ENCODE measurements around the gene DARS1. TPM values are rescaled to one million over a fixed set of nuclear protein-coding genes. Genes with fewer than 3 reads are reported as not detected.

The DARS1 gene
- total RNA-seq, 2 experiments from 2014 or later, result 139 to 148 TPM

- H3K27me3 Mint-ChIP-seq (ENCODE audit: low read depth), result no peaks in the 10 kb centered on the region
- H3K27ac Mint-ChIP-seq, result no peak overlapping the region
- peaks cover 63% of the 10 kb centered on the region for H3K4me1 Mint-ChIP-seq (ENCODE audit: low read depth)
- H3K36me3 Mint-ChIP-seq (ENCODE audit: low read depth), result peaks cover 77% of the 10 kb centered on the region
- ATAC-seq, result no peak
- ChIA-PET CTCF (interaction anchor here (1.0 to 1.9 kb wide), 4 partner anchors 10 to 449 kb away, joined by 3 to 5 read pairs (median 4); no protein-coding TSS in a partner anchor), POLR2A (no interaction called here)
- no peak overlapping the region for H3K4me3 Mint-ChIP-seq
- no peak for DNase-seq
- no peaks in the 10 kb centered on the region for H3K9me3 Mint-ChIP-seq (ENCODE audit: insufficient read depth)
Observed at GRCh38 chr2:135935914-135936313, 49.5 kb downstream of the DARS1 start.

DNA sequence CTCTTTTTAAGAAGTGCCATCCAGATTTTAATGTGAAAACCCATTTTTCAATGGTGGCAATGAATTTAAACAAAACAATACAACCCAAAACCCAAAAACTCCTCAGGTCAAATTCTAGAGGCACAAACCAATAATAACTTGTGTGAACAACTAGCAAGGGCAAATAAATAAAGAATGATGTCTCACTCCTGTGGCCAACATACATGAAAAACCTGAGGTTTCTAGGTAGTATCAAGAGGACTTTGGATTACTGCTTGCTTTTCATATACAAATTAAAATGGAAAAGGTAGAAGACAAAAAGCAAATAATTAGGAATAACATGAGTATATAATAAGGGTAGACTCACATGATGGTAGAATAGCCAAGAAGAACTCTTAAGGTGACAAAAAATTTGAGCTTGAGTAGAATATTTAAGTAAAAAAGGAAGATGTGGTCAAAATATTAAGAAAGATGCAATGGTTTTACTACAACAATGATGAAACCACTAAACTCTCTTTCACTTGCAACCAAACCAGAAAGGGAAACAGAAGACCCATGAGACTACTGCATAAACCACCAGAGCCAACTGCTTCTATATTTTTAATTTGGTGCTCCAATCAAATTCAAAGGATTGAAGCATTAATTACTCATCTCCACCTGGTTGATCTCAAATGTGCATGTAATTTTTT is 53.5 kb downstream of the DARS1 start:
- POLR2A ChIA-PET, result no interaction called here
- H3K27ac Mint-ChIP-seq, result peak overlapping the region; percentile 89
- H3K9me3 Mint-ChIP-seq (ENCODE audit: insufficient read depth), result no peaks in the 10 kb centered on the region
- peak; percentile 65 for ATAC-seq
- DNase-seq, result no peak
- H3K27me3 Mint-ChIP-seq (ENCODE audit: low read depth), result no peaks in the 10 kb centered on the region
- peaks cover 52% of the 10 kb centered on the region for H3K4me1 Mint-ChIP-seq (ENCODE audit: low read depth)
- H3K36me3 Mint-ChIP-seq (ENCODE audit: low read depth), result peaks cover 68% of the 10 kb centered on the region
- CTCF ChIA-PET, result interaction anchor here (1.1 to 3.7 kb wide), 3 partner anchors 9 to 452 kb away, joined by 4 to 15 read pairs (median 9); no protein-coding TSS in a partner anchor
- H3K4me3 Mint-ChIP-seq, result peak overlapping the region; percentile 20

DNA sequence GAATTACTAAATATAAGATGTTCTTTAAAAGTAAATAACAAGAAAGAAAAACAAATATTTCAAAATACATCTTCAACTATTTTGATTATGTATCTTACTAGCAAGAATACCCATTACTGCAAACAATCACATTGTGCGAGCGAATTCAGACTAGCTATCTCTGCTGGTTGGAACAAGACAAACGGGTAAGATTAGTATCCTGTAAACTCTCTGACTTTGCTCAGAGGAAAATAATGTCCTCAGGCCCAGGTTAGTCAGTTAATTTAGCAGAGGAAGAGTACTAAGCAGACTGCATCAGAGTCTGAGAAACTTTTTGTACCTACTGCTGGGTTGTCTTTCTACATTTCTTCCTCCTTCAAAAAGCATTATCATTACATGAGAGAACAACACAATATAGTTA is 58.8 kb downstream of the DARS1 start:
- Mint-ChIP-seq H3K27ac (no peak overlapping the region), H3K36me3 (ENCODE audit: low read depth) (peaks cover 53% of the 10 kb centered on the region), H3K9me3 (ENCODE audit: insufficient read depth) (no peaks in the 10 kb centered on the region), H3K4me1 (ENCODE audit: low read depth) (peaks cover 16% of the 10 kb centered on the region), H3K27me3 (ENCODE audit: low read depth) (no peaks in the 10 kb centered on the region), H3K4me3 (no peak overlapping the region)
- no peak for DNase-seq
- POLR2A ChIA-PET, result no interaction called here
- no peak for ATAC-seq
- CTCF ChIA-PET, result interaction anchor here (1.3 to 2.2 kb wide), 2 partner anchors 13 to 458 kb away, joined by 3 to 10 read pairs; no protein-coding TSS in a partner anchor

DNA sequence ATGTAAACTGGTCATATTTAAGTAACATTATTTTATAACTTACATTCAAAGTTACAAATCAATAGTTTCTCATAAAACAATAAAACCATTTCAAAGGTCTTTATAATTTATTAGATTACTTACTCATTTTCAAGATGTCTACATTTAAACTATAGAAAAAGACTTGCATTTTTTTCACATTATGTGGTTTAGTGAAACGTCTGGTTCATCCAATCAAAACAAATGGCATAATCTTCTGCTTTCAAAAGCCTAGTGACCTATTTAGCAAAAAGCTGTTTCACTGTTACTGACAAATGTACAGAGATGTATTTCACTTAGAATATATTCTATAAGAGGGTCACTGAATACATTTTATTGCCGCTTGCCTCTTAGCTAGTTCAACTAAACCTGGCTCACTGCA is 59.9 kb downstream of the DARS1 start:
- Mint-ChIP-seq H3K36me3 (ENCODE audit: low read depth) (peaks cover 43% of the 10 kb centered on the region), H3K27me3 (ENCODE audit: low read depth) (no peaks in the 10 kb centered on the region), H3K27ac (no peak overlapping the region), H3K4me3 (no peak overlapping the region), H3K9me3 (ENCODE audit: insufficient read depth) (no peaks in the 10 kb centered on the region), H3K4me1 (ENCODE audit: low read depth) (peaks cover 6% of the 10 kb centered on the region)
- ATAC-seq, result no peak
- ChIA-PET POLR2A (no interaction called here), CTCF (interaction anchor here (1.2 to 2.2 kb wide), 3 partner anchors 12 to 459 kb away, joined by 3 to 10 read pairs (median 3); no protein-coding TSS in a partner anchor)
- no peak for DNase-seq

- CTCF ChIA-PET, result interaction anchor here (0.7 to 7.4 kb wide), 3 partner anchors 220 to 508 kb away, joined by 3 to 338 read pairs (median 3); no protein-coding TSS in a partner anchor
- H3K27ac Mint-ChIP-seq, result no peak overlapping the region
Observed at GRCh38 chr2:135916207-135916606, 69.2 kb downstream of the DARS1 start.

GRCh38 chr2:135914485-135914884 is 70.9 kb downstream of the DARS1 start:
- Mint-ChIP-seq H3K9me3 (ENCODE audit: insufficient read depth) (no peaks in the 10 kb centered on the region), H3K36me3 (ENCODE audit: low read depth) (peaks cover 42% of the 10 kb centered on the region), H3K27me3 (ENCODE audit: low read depth) (no peaks in the 10 kb centered on the region), H3K4me1 (ENCODE audit: low read depth) (peaks cover 14% of the 10 kb centered on the region), H3K4me3 (no peak overlapping the region), H3K27ac (no peak overlapping the region)
- ChIA-PET CTCF (interaction anchor here (0.6 to 7.4 kb wide), 48 partner anchors 8 to 925 kb away, joined by 3 to 338 read pairs (median 4); partner anchors contain the start of genes DARS1 and MCM6), POLR2A (interaction anchor here (0.8 to 1.2 kb wide), 3 partner anchors 216 to 470 kb away, joined by 4 to 5 read pairs (median 5); no protein-coding TSS in a partner anchor)
- ATAC-seq, result no peak
- no peak for DNase-seq

More at GRCh38 chr2:135916207-135916606, 69.2 kb downstream of the DARS1 start:
- no peaks in the 10 kb centered on the region for H3K9me3 Mint-ChIP-seq (ENCODE audit: insufficient read depth)
- H3K36me3 Mint-ChIP-seq (ENCODE audit: low read depth), result peaks cover 37% of the 10 kb centered on the region
- no peaks in the 10 kb centered on the region for H3K27me3 Mint-ChIP-seq (ENCODE audit: low read depth)
- peaks cover 14% of the 10 kb centered on the region for H3K4me1 Mint-ChIP-seq (ENCODE audit: low read depth)
- no peak overlapping the region for H3K4me3 Mint-ChIP-seq
- ATAC-seq (no peak), DNase-seq (peak; percentile 35)
- POLR2A ChIA-PET, result interaction anchor here (0.7 to 0.9 kb wide), 2 partner anchors 41 to 134 kb away, joined by 3 read pairs; no protein-coding TSS in a partner anchor

GRCh38 chr2:135913727-135914365 is 71.6 kb downstream of the DARS1 start:
- ChIA-PET CTCF (interaction anchor here (0.6 to 7.4 kb wide), 73 partner anchors 8 to 980 kb away, joined by 3 to 338 read pairs (median 4); partner anchors contain the start of genes DARS1 and MCM6), POLR2A (interaction anchor here (0.8 to 1.2 kb wide), 3 partner anchors 216 to 471 kb away, joined by 4 to 5 read pairs (median 5); no protein-coding TSS in a partner anchor)
- Mint-ChIP-seq H3K27ac (no peak overlapping the region), H3K9me3 (ENCODE audit: insufficient read depth) (no peaks in the 10 kb centered on the region), H3K36me3 (ENCODE audit: low read depth) (peaks cover 42% of the 10 kb centered on the region), H3K4me3 (no peak overlapping the region), H3K4me1 (ENCODE audit: low read depth) (peaks cover 14% of the 10 kb centered on the region), H3K27me3 (ENCODE audit: low read depth) (no peaks in the 10 kb centered on the region)
- no peak for ATAC-seq
- peak; percentile 75 for DNase-seq

- Mint-ChIP-seq H3K27me3 (ENCODE audit: low read depth) (no peaks in the 10 kb centered on the region), H3K4me3 (no peak overlapping the region), H3K9me3 (ENCODE audit: insufficient read depth) (no peaks in the 10 kb centered on the region), H3K36me3 (ENCODE audit: low read depth) (peaks cover 57% of the 10 kb centered on the region), H3K27ac (no peak overlapping the region), H3K4me1 (ENCODE audit: low read depth) (peaks cover 3% of the 10 kb centered on the region)
- DNase-seq (no peak), ATAC-seq (no peak)
- CTCF ChIA-PET, result interaction anchor here (1.1 to 1.6 kb wide), 3 partner anchors 44 to 474 kb away, joined by 3 to 15 read pairs (median 4); no protein-coding TSS in a partner anchor
- POLR2A ChIA-PET, result no interaction called here
Observed at GRCh38 chr2:135909976-135910375, 75.5 kb downstream of the DARS1 start.

GRCh38 chr2:135905679-135906078 is 79.7 kb downstream of the DARS1 start:
- Mint-ChIP-seq H3K4me1 (ENCODE audit: low read depth) (no peaks in the 10 kb centered on the region), H3K4me3 (no peak overlapping the region), H3K36me3 (ENCODE audit: low read depth) (peaks cover 54% of the 10 kb centered on the region), H3K27ac (no peak overlapping the region), H3K27me3 (ENCODE audit: low read depth) (no peaks in the 10 kb centered on the region), H3K9me3 (ENCODE audit: insufficient read depth) (no peaks in the 10 kb centered on the region)
- ChIA-PET POLR2A (no interaction called here), CTCF (interaction anchor here (1.2 kb wide), 1 partner anchor 479 kb away, joined by 3 read pairs; no protein-coding TSS in a partner anchor)
- ATAC-seq, result no peak
- DNase-seq, result no peak

DNA sequence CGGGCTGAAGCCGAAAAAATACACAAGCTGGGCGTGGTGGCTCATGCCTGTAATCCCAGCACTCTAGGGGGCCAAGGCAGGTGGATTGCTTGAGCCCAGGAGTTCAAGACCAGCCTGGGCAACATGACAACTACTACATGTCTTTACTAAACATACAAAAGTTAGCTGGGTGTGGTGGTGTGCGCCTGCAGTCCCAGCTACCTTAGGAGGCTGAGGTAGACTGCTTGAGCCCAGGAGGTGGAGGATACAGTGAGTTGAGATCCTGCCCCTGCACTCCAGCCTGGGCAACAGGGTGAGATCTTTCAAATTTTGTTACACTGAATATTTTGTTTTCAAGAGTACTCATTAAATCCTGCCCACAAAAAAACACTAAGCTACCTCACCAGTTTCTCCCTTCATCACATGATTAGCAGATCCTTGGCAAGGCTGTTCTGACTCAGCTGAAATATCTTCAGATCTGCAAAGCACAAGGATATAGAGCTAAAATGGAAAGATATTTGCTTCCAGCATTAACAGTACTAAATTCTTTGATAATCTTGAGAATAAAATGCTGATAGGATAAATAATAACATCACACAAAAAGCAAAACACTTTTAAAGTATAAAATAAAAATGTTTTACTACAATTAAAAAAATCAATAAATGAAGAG is 81.0 kb downstream of the DARS1 start:
- Mint-ChIP-seq H3K9me3 (ENCODE audit: insufficient read depth) (no peaks in the 10 kb centered on the region), H3K4me3 (no peak overlapping the region), H3K27ac (no peak overlapping the region), H3K4me1 (ENCODE audit: low read depth) (no peaks in the 10 kb centered on the region), H3K36me3 (ENCODE audit: low read depth) (peaks cover 53% of the 10 kb centered on the region), H3K27me3 (ENCODE audit: low read depth) (no peaks in the 10 kb centered on the region)
- ATAC-seq (no peak), DNase-seq (no peak)
- POLR2A ChIA-PET, result interaction anchor here (0.7 to 1.4 kb wide), 2 partner anchors 29 to 295 kb away, joined by 3 to 7 read pairs; no protein-coding TSS in a partner anchor
- CTCF ChIA-PET, result interaction anchor here (0.8 to 1.5 kb wide), 4 partner anchors 9 to 480 kb away, joined by 3 to 7 read pairs (median 4); no protein-coding TSS in a partner anchor

DNA sequence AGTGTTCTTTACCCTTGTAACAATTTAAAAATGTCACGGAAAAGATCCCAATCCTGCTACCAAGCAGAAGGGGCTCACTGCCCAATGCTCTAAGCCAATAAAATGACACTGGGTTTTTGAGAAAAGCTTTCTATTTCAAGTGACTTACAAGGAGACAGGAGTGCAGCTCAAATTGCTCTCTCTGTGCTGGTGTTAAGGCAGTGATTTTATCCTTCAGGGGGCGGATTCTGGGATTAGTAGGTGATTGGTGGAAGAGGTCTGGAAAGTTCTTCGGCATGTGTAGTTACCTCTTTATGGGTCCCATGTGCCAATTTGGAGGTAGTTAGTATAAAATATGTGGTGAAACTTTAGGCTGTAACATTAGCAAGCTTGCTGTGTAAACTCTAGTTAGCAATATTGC is 81.8 kb downstream of the DARS1 start:
- no peak overlapping the region for H3K27ac Mint-ChIP-seq
- DNase-seq, result no peak
- POLR2A ChIA-PET, result interaction anchor here (1.4 kb wide), 1 partner anchor 28 kb away, joined by 7 read pairs; no protein-coding TSS in a partner anchor
- CTCF ChIA-PET, result interaction anchor here (1.0 to 1.5 kb wide), 3 partner anchors 10 to 481 kb away, joined by 3 to 7 read pairs (median 5); no protein-coding TSS in a partner anchor
- no peaks in the 10 kb centered on the region for H3K9me3 Mint-ChIP-seq (ENCODE audit: insufficient read depth)
- H3K4me1 Mint-ChIP-seq (ENCODE audit: low read depth), result no peaks in the 10 kb centered on the region
- H3K27me3 Mint-ChIP-seq (ENCODE audit: low read depth), result no peaks in the 10 kb centered on the region
- H3K4me3 Mint-ChIP-seq, result no peak overlapping the region
- H3K36me3 Mint-ChIP-seq (ENCODE audit: low read depth), result peaks cover 52% of the 10 kb centered on the region
- no peak for ATAC-seq
